Lung (tissue), 16 donors: ENCODE results near the gene RGMB. TPM values are rescaled to one million over a fixed set of nuclear protein-coding genes. Genes with fewer than 3 reads are reported as not detected.

Source experiments
- ATAC-seq: fragments of 200-7000 bp; cut with Tn5 transposase; one replicate; pipeline ENCODE4 v1.9.1; 2020; ENCODE audit warnings: moderate number of reproducible peaks; ENCODE audit not compliant: insufficient read depth, low FRiP score
- DNase-seq, 3 donors: peaks; one replicate each; pipeline ENCODE4 v3.0.0-alpha.2; 2013 to 2017
- H3K27ac ChIP-seq, 2 donors: one replicate each; pipeline ENCODE4 v1.5.1; 2013; ENCODE audit warnings: mild to moderate bottlenecking in 2 of 2, moderate library complexity in 2 of 2, control low read depth in 1 of 2, inconsistent platforms in 1 of 2, low read depth in 1 of 2, low read length in 1 of 2
- H3K27me3 ChIP-seq, 3 donors: one replicate each; pipeline ENCODE4 v1.5.1; 2013; ENCODE audit warnings: low read length in 2 of 3; ENCODE audit not compliant: control insufficient read depth in 3 of 3, insufficient read depth in 3 of 3
- H3K36me3 ChIP-seq, 4 donors: one replicate each; pipeline ENCODE4 v1.5.1; 2013; ENCODE audit warnings: low read length in 4 of 4, mild to moderate bottlenecking in 1 of 4, moderate library complexity in 1 of 4; ENCODE audit not compliant: control insufficient read depth in 4 of 4, insufficient read depth in 4 of 4
- H3K4me1 ChIP-seq, 5 donors: one replicate each; pipeline ENCODE4 v1.5.1; 2013; ENCODE audit warnings: low read length in 5 of 5, mild to moderate bottlenecking in 2 of 5, moderate library complexity in 1 of 5; ENCODE audit not compliant: control insufficient read depth in 5 of 5, insufficient read depth in 5 of 5
- H3K4me3 ChIP-seq: one replicate; pipeline ENCODE4 v1.5.1; 2013; ENCODE audit warnings: mild to moderate bottlenecking, control low read depth, moderate library complexity
- H3K9ac ChIP-seq, 2 donors: one replicate each; pipeline ENCODE4 v1.5.1; 2013; ENCODE audit warnings: low read length in 2 of 2, control low read depth in 1 of 2; ENCODE audit not compliant: insufficient read depth in 1 of 2
- H3K9me3 ChIP-seq, 4 donors: one replicate each; pipeline ENCODE4 v1.5.1; 2013; ENCODE audit warnings: low read length in 3 of 4, mild to moderate bottlenecking in 1 of 4, moderate library complexity in 1 of 4; ENCODE audit not compliant: control insufficient read depth in 4 of 4, insufficient read depth in 3 of 4
- CTCF ChIP-seq: IDR thresholded peaks from 2 replicates; pipeline ENCODE4 v1.5.1; 2012; ENCODE audit warnings: mild to moderate bottlenecking; ENCODE audit errors: control extremely low read depth, extremely low read depth
- WGBS, 2 donors: extraction: QIAGEN DNeasy Blood & Tissue Kit; methylation state at CpG; one replicate each; pipeline ENCODE4 v1.1.7; 2013; 5-methylcytosine and 5-hydroxymethylcytosine counted together
- long read RNA-seq, 5 donors: transcript quantifications; one replicate each; lab custom pipeline, GENCODE V29; 2026
- polyA plus RNA-seq, 2 donors: library from polyadenylated mRNA; stranded (reverse); fragments of 200-250 nt; gene quantifications; one replicate each; pipeline ENCODE4 v1.2.1, GENCODE V29; 2013
- total RNA-seq, 2 donors: library from RNA; depleted of rRNA in 1 of 2; stranded (reverse); fragments of >200 nt in 1 of 2; gene quantifications; one replicate each; pipeline ENCODE4 v1.2.1, GENCODE V29; 2014 to 2021
- donor health status: control.
- donor health status: control.
- donor health status: Bipolar disorder and iron deficiency.
- donor health status: healthy.
- donor health status: DM: yes; HTN: yes; CAD: no.

RGMB gene
- total RNA-seq (10 to 100 TPM; 21.2 to 31.7 TPM), polyA plus RNA-seq (1 to 10 TPM; 3.8 to 9.0 TPM)
- long read RNA-seq, donor 1, partial matches to known transcripts, result 0 of 4 reads
- long read RNA-seq, donor 1, other reads (novel, unspliced or antisense), result 0 of 4 reads
- long read RNA-seq, donor 2, result 0 reads
- long read RNA-seq, donor 3, partial matches to known transcripts, result 0 of 3 reads
- long read RNA-seq, donor 3, other reads (novel, unspliced or antisense), result 0 of 3 reads
- long read RNA-seq, donor 4, partial matches to known transcripts, result 0 of 1 reads
- long read RNA-seq, donor 4, other reads (novel, unspliced or antisense), result 0 of 1 reads
- long read RNA-seq, donor 5, transcript RGMB-207 (3 exons, 2,052 nt), result major isoform, 6 of 12 reads
- long read RNA-seq, donor 5, partial matches to known transcripts, result 6 of 12 reads
- long read RNA-seq, donor 5, other reads (novel, unspliced or antisense), result 0 of 12 reads

- H3K4me1 ChIP-seq, result peaks cover 9 to 44% (median 16%) of the 10 kb centered on the region in 5 donors
- H3K27me3 ChIP-seq, result peaks cover 0 to 6% (median 5%) of the 10 kb centered on the region in 3 donors
- no peaks in the 10 kb centered on the region for H3K9me3 ChIP-seq
- H3K36me3 ChIP-seq, result no peaks in the 10 kb centered on the region
- DNase-seq (peak; percentile 99 to 100 (median 99)), ATAC-seq (peak; percentile 90)
- 1% methylated on average over 59 to 84 of the region's 84 CpGs for WGBS, 2 donors
- H3K4me3 ChIP-seq, result peak within 1 kb of the TSS; percentile 97
- H3K27ac ChIP-seq, result peak within 1 kb of the TSS; percentile 89 to 98
- TF ChIP-seq CTCF, result no peak
- H3K9ac ChIP-seq, result peak within 1 kb of the TSS; percentile 59 to 76
These were observed at the start of gene RGMB for GRCh38 chr5:98773464-98774191. Gene RGMB, plus strand, starts transcription at chr5:98773663. Its CDS starts 408 bp downstream, at chr5:98774071.

- DNase-seq, result no peak
- TF ChIP-seq CTCF, result no peak
- Histone ChIP-seq H3K36me3 (no peaks in the 10 kb centered on the region), H3K9ac (no peak overlapping the region), H3K4me3 (no peak overlapping the region), H3K27me3 (no peaks in the 10 kb centered on the region), H3K4me1 (no peaks in the 10 kb centered on the region), H3K27ac (no peak overlapping the region), H3K9me3 (no peaks in the 10 kb centered on the region)
- ATAC-seq, result no peak
- 56 to 76% methylated on average over 2 of the region's 2 CpGs for WGBS, 2 donors
These were observed 47.2 kb upstream of the RGMB start for GRCh38 chr5:98726258-98726657.

GRCh38 chr5:98727686-98728085, 45.8 kb upstream of the RGMB start:
- TF ChIP-seq CTCF, result no peak
- no peak for ATAC-seq
- Histone ChIP-seq H3K27ac (no peak overlapping the region), H3K27me3 (no peaks in the 10 kb centered on the region), H3K4me3 (no peak overlapping the region), H3K9ac (no peak overlapping the region), H3K36me3 (no peaks in the 10 kb centered on the region), H3K9me3 (no peaks in the 10 kb centered on the region), H3K4me1 (no peaks in the 10 kb centered on the region)
- 82 to 94% methylated on average over 5 of the region's 5 CpGs for WGBS, 2 donors
- no peak for DNase-seq
